H9 (cell line): ENCODE data around the gene C1D. TPM values are rescaled to one million over a fixed set of nuclear protein-coding genes. Genes with fewer than 3 reads are reported as not detected.

Experiments used
- DNase-seq: peaks from one replicate; pipeline ENCODE4 v3.0.0-alpha.2; 2017
- H2AFZ ChIP-seq: one replicate; pipeline ENCODE4 v1.6.1; 2013; ENCODE audit warnings: mild to moderate bottlenecking, low read length, control low read depth, moderate library complexity
- H2AK5ac ChIP-seq: 2 replicates; pipeline ENCODE4 v1.6.1; 2013; ENCODE audit warnings: low read length, control low read depth, mixed read lengths; ENCODE audit not compliant: insufficient read length
- H2BK120ac ChIP-seq: one replicate; pipeline ENCODE4 v1.6.1; 2013; ENCODE audit warnings: low read depth, mild to moderate bottlenecking, low read length, control low read depth, inconsistent platforms; ENCODE audit not compliant: poor library complexity, severe bottlenecking
- H2BK12ac ChIP-seq: 2 replicates; pipeline ENCODE4 v1.6.1; 2013; ENCODE audit warnings: low read length, control low read depth, mixed read lengths, low read depth; ENCODE audit not compliant: insufficient read length
- H2BK15ac ChIP-seq: 2 replicates; pipeline ENCODE4 v1.6.1; 2013; ENCODE audit warnings: low read depth, low read length, control low read depth
- H2BK20ac ChIP-seq: one replicate; pipeline ENCODE4 v1.6.1; 2013; ENCODE audit warnings: low read depth, mild to moderate bottlenecking, low read length, control low read depth, inconsistent platforms; ENCODE audit not compliant: poor library complexity, severe bottlenecking
- H2BK5ac ChIP-seq: 2 replicates; pipeline ENCODE4 v1.6.1; 2013; ENCODE audit warnings: low read length, control low read depth, mixed read lengths; ENCODE audit not compliant: insufficient read length
- H3K14ac ChIP-seq: 2 replicates; pipeline ENCODE4 v1.6.1; 2013; ENCODE audit warnings: low read length, control low read depth; ENCODE audit not compliant: insufficient read depth
- H3K18ac ChIP-seq: 2 replicates; pipeline ENCODE4 v1.6.1; 2013; ENCODE audit warnings: low read depth, mild to moderate bottlenecking, mixed read lengths, low read length, control low read depth; ENCODE audit not compliant: insufficient read length
- H3K23ac ChIP-seq: 2 replicates; pipeline ENCODE4 v1.6.1; 2013; ENCODE audit warnings: low read length, control low read depth, mixed read lengths, low read depth; ENCODE audit not compliant: insufficient read length
- H3K23me2 ChIP-seq: 2 replicates; pipeline ENCODE4 v1.6.1; 2013; ENCODE audit warnings: low read depth, mild to moderate bottlenecking, mixed read lengths, low read length, control low read depth; ENCODE audit not compliant: insufficient read length, poor library complexity, severe bottlenecking
- H3K27ac ChIP-seq: 2 replicates; pipeline ENCODE4 v1.5.1; 2013; ENCODE audit warnings: low read length, control low read depth, mixed read lengths, low read depth; ENCODE audit not compliant: insufficient read length
- H3K27me3 ChIP-seq: 2 replicates; pipeline ENCODE4 v1.6.1; 2013; ENCODE audit warnings: low read length, control low read depth, inconsistent platforms; ENCODE audit not compliant: insufficient read depth
- H3K4ac ChIP-seq: 2 replicates; pipeline ENCODE4 v1.6.1; 2013; ENCODE audit warnings: low read depth, mild to moderate bottlenecking, control low read depth, inconsistent platforms, low read length, moderate library complexity
- H3K4me1 ChIP-seq: 2 replicates; pipeline ENCODE4 v1.6.1; 2013; ENCODE audit warnings: low read length, control low read depth, inconsistent platforms; ENCODE audit not compliant: insufficient read depth
- H3K4me2 ChIP-seq: 2 replicates; pipeline ENCODE4 v1.6.1; 2013; ENCODE audit warnings: low read length, control low read depth, mixed read lengths; ENCODE audit not compliant: insufficient read length, insufficient read depth
- H3K56ac ChIP-seq: 2 replicates; pipeline ENCODE4 v1.6.1; 2013; ENCODE audit warnings: low read depth, mild to moderate bottlenecking, mixed read lengths, low read length, control low read depth; ENCODE audit not compliant: insufficient read length
- H3K79me1 ChIP-seq: 2 replicates; pipeline ENCODE4 v1.6.1; 2013; ENCODE audit warnings: low read depth, mild to moderate bottlenecking, moderate library complexity, low read length, control low read depth, inconsistent platforms; ENCODE audit not compliant: insufficient read depth, poor library complexity, severe bottlenecking
- H3K79me2 ChIP-seq: 2 replicates; pipeline ENCODE4 v1.6.1; 2013; ENCODE audit warnings: low read length, control low read depth, inconsistent platforms; ENCODE audit not compliant: insufficient read depth
- H3K9ac ChIP-seq: 2 replicates; pipeline ENCODE4 v1.6.1; 2013; ENCODE audit warnings: low read length, control low read depth, mixed read lengths; ENCODE audit not compliant: insufficient read length; ENCODE audit errors: extremely low read depth
- H3K9me3 ChIP-seq: one replicate; pipeline ENCODE4 v1.6.1; 2013; ENCODE audit warnings: low read depth, low read length, inconsistent platforms; ENCODE audit not compliant: control insufficient read depth
- H3T11ph ChIP-seq: one replicate; pipeline ENCODE4 v1.6.1; 2013; ENCODE audit warnings: mild to moderate bottlenecking, low read length, control low read depth, inconsistent platforms
- H4K20me1 ChIP-seq: one replicate; pipeline ENCODE4 v1.6.1; 2013; ENCODE audit not compliant: control insufficient read depth, insufficient read length, insufficient read depth
- H4K5ac ChIP-seq: 2 replicates; pipeline ENCODE4 v1.6.1; 2013; ENCODE audit warnings: low read depth, mild to moderate bottlenecking, mixed read lengths, low read length, control low read depth; ENCODE audit not compliant: insufficient read length
- H4K8ac ChIP-seq: replicated peaks from 2 replicates; pipeline ENCODE4 v1.6.1; 2013; ENCODE audit warnings: low read length, control low read depth, mixed read lengths, low read depth; ENCODE audit not compliant: insufficient read length
- H4K91ac ChIP-seq: 2 replicates; pipeline ENCODE4 v1.6.1; 2013; ENCODE audit warnings: low read depth, mild to moderate bottlenecking, moderate library complexity, mixed read lengths, low read length, control low read depth; ENCODE audit not compliant: insufficient read length
- H3K27ac Mint-ChIP-seq, 3 experiments: 2 replicates in 2 of 3; 3 replicates in 1 of 3; pipeline ENCODE4 v1.8.0; 2020 to 2021; ENCODE audit warnings: mixed read lengths in 3 of 3, mild to moderate bottlenecking in 1 of 3, moderate library complexity in 1 of 3
- H3K27me3 Mint-ChIP-seq: 2 replicates; pipeline ENCODE4 v1.8.0; 2021; ENCODE audit warnings: low read depth, mild to moderate bottlenecking, moderate library complexity, mixed read lengths
- H3K36me3 Mint-ChIP-seq, 3 experiments: 2 replicates in 2 of 3; 3 replicates in 1 of 3; pipeline ENCODE4 v1.8.0; 2020 to 2021; ENCODE audit warnings: low read depth in 3 of 3, mixed read lengths in 3 of 3; ENCODE audit not compliant: insufficient read depth in 1 of 3
- H3K4me1 Mint-ChIP-seq, 2 experiments: 2 replicates each; pipeline ENCODE4 v1.8.0; 2020; ENCODE audit warnings: mixed read lengths in 2 of 2
- H3K4me3 Mint-ChIP-seq, 2 experiments: 2 replicates in 1 of 2; 3 replicates in 1 of 2; pipeline ENCODE4 v1.8.0; 2020 to 2021; ENCODE audit warnings: mild to moderate bottlenecking in 2 of 2, mixed read lengths in 2 of 2, moderate library complexity in 1 of 2
- H3K9me3 Mint-ChIP-seq, 2 experiments: 2 replicates in 1 of 2; 3 replicates in 1 of 2; pipeline ENCODE4 v1.8.0; 2020; ENCODE audit warnings: mild to moderate bottlenecking in 2 of 2, mixed read lengths in 2 of 2, moderate library complexity in 1 of 2
- CTCF ChIP-seq: fragments of 200-600 bp; sonication (generic); conservative IDR thresholded peaks from 3 replicates; pipeline ENCODE4 v1.8.0; 2021; ENCODE audit warnings: antibody characterized with exemption, mild to moderate bottlenecking
- WGBS: extraction: QIAGEN DNeasy Blood & Tissue Kit; methylation state at CpG from one replicate; pipeline ENCODE4 v1.1.7; 2013; ENCODE audit warnings: missing lambda C conversion rate, low lambda C conversion rate, mixed read lengths; ENCODE audit not compliant: insufficient read length; ENCODE audit errors: extremely low coverage; 5-methylcytosine and 5-hydroxymethylcytosine counted together
- total RNA-seq: library from RNA; stranded (reverse); gene quantifications from 2 replicates; pipeline ENCODE4 v1.2.1, GENCODE V29; 2021

C1D gene
- total RNA-seq, 1 experiment from 2014 or later: 19.7 TPM

- WGBS: no CpG with 5 or more reads among the region's 1 CpG
These were observed 23.5 kb downstream of the C1D start for GRCh38 chr2:68039317-68039716.

More at GRCh38 chr2:68039317-68039716, 23.5 kb downstream of the C1D start:
- Histone ChIP-seq H2BK20ac (no peak overlapping the region), H3K79me1 (no peaks in the 10 kb centered on the region), H3K4me1 (no peaks in the 10 kb centered on the region), H4K5ac (no peak overlapping the region), H3K4ac (no peak overlapping the region), H2BK12ac (no peak overlapping the region), H3T11ph (no peak overlapping the region), H3K4me2 (no peak overlapping the region), H3K27ac (no peak overlapping the region), H3K9ac (no peak overlapping the region), H3K23ac (no peak overlapping the region), H2AFZ (no peak overlapping the region), H3K27me3 (no peaks in the 10 kb centered on the region), H3K18ac (no peak overlapping the region), H2AK5ac (no peak overlapping the region), H4K20me1 (no peaks in the 10 kb centered on the region), H3K9me3 (no peaks in the 10 kb centered on the region), H2BK120ac (no peak overlapping the region), H4K8ac (no peak overlapping the region), H3K23me2 (no peaks in the 10 kb centered on the region), H3K56ac (no peak overlapping the region), H3K79me2 (no peaks in the 10 kb centered on the region), H2BK5ac (no peak overlapping the region), H4K91ac (no peak overlapping the region), H3K14ac (no peak overlapping the region), H2BK15ac (no peak overlapping the region)
- Mint-ChIP-seq H3K36me3 (peaks cover 0 to 13% (median 4%) of the 10 kb centered on the region in 3 experiments; a peak in 3 of 7 replicates), H3K27me3 (no peaks in the 10 kb centered on the region), H3K4me1 (no peaks in the 10 kb centered on the region), H3K9me3 (no peaks in the 10 kb centered on the region), H3K4me3 (no peak overlapping the region), H3K27ac (no peak overlapping the region)
- no peak for TF ChIP-seq CTCF
- no peak for DNase-seq
